ENCODE results near the gene TM9SF2. TPM values are rescaled to one million over a fixed set of nuclear protein-coding genes. Genes with fewer than 3 reads are reported as not detected.

Gene TM9SF2
- total RNA-seq, 1 experiment from 2014 or later = 154 TPM

DNA sequence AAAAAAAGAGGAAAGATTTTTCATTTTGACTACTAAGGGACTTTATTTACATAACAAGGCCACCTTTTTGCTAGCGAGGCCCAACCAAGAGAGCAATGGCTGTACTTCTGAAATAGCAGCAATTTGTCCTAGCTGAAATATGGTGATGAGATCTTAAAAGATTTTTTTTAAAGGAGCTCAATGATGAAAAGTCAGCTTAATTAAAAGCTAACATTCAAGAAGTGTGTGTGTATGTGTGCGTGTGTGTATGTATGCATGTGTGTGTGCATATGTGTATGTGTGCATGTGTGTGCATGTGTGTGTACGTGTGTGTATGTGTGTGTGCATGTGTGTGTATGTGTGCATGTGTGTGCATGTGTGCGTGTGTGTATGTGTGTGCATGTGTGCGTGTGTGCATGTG lies 24.6 kb upstream of the TM9SF2 start:
- no peaks in the 10 kb centered on the region for H3K36me3 ChIP-seq (ENCODE audit: control insufficient read depth, insufficient read depth, low read length)
- ChIA-PET POLR2A (no interaction called here), CTCF (interaction anchor here (0.7 kb wide), 1 partner anchor 30 kb away, joined by 6 read pairs; no protein-coding TSS in a partner anchor)
- no peaks in the 10 kb centered on the region for H3K4me1 ChIP-seq
- no peak for DNase-seq
- no peaks in the 10 kb centered on the region for H3K9me3 ChIP-seq
- TF ChIP-seq, protein P1, sequence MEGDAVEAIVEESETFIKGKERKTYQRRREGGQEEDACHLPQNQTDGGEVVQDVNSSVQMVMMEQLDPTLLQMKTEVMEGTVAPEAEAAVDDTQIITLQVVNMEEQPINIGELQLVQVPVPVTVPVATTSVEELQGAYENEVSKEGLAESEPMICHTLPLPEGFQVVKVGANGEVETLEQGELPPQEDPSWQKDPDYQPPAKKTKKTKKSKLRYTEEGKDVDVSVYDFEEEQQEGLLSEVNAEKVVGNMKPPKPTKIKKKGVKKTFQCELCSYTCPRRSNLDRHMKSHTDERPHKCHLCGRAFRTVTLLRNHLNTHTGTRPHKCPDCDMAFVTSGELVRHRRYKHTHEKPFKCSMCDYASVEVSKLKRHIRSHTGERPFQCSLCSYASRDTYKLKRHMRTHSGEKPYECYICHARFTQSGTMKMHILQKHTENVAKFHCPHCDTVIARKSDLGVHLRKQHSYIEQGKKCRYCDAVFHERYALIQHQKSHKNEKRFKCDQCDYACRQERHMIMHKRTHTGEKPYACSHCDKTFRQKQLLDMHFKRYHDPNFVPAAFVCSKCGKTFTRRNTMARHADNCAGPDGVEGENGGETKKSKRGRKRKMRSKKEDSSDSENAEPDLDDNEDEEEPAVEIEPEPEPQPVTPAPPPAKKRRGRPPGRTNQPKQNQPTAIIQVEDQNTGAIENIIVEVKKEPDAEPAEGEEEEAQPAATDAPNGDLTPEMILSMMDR (IDR thresholded peaks at IDR 0.05; ENCODE audit: insufficient read depth in 1 of 2, low read depth in 1 of 2, low read length in 1 of 2, severe bottlenecking in 1 of 2, unreplicated experiment in 1 of 2) = no peak
- intact Hi-C loops (cut with micrococcal nuclease; ENCODE audit: unreplicated experiment) = no loop called here
- Mint-ChIP-seq H3K27ac (ENCODE audit: unreplicated experiment) (no peak overlapping the region), H3K4me3 (ENCODE audit: unreplicated experiment) (no peak overlapping the region), H3K9me3 (ENCODE audit: unreplicated experiment) (no peaks in the 10 kb centered on the region), H3K36me3 (ENCODE audit: insufficient read depth, unreplicated experiment) (no peaks in the 10 kb centered on the region), H3K4me1 (ENCODE audit: low read depth, unreplicated experiment) (no peaks in the 10 kb centered on the region), H3K27me3 (ENCODE audit: insufficient read depth, unreplicated experiment) (peaks cover 4% of the 10 kb centered on the region)
- H3K4me3 ChIP-seq (ENCODE audit: low read depth, low read length) = no peak overlapping the region
- no peaks in the 10 kb centered on the region for H3K27me3 ChIP-seq (replicated peaks; ENCODE audit: control insufficient read depth, insufficient read depth, low read length)
- BruUV-seq (replicated peaks) = no TSS peak

DNA sequence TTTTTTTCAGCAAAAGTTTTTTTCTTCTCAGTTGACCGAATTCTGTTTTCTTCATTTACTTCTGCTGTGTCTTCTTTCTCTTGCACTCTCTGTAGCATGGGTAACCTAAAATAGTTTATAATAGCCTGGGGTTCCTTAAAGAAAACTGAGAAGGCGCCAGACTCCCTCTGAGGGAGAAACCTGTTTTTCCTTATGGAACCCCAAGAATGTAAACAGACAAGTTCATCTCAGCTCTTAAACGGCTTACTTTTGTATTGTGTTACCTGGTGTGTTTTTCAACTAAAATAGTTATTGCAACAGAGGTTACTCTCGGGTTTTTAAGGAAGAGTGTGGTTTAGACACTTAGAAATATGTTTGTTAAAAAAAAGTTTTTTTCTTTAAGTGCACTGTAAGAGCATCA lies 23.8 kb upstream of the TM9SF2 start:
- no TSS peak for BruUV-seq (replicated peaks)
- H3K4me3 Mint-ChIP-seq (ENCODE audit: unreplicated experiment) = no peak overlapping the region
- CTCF ChIA-PET = no interaction called here

DNA sequence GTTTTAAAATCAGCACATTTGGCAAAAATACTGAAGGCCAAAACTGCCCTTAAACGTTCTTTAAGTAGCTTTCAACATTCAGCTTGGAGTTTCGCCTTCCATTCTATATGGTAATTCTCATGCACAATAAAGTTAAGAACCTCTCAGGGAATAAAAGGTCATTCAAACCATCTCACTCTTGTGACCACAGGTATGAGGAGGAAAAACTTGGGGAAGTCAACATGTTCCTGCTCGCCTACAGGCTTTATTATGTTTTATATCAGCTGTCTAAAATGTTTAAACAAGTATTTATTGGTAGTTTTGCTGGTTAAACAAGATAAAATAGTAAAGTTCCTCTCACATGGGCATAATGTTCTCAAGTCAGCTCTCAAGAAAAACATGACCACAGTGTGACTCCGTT lies 19.9 kb upstream of the TM9SF2 start:
- CTCF ChIA-PET = no interaction called here

More for the DNA sequence above, 23.8 kb upstream of the TM9SF2 start:
- Histone ChIP-seq H3K4me3 (ENCODE audit: low read depth, low read length) (no peak overlapping the region), H3K4me1 (no peaks in the 10 kb centered on the region), H3K9me3 (no peaks in the 10 kb centered on the region), H3K36me3 (ENCODE audit: control insufficient read depth, insufficient read depth, low read length) (no peaks in the 10 kb centered on the region), H3K27me3 (replicated peaks; ENCODE audit: control insufficient read depth, insufficient read depth, low read length) (no peaks in the 10 kb centered on the region)
- Mint-ChIP-seq H3K27me3 (ENCODE audit: insufficient read depth, unreplicated experiment) (no peaks in the 10 kb centered on the region), H3K9me3 (ENCODE audit: unreplicated experiment) (no peaks in the 10 kb centered on the region), H3K36me3 (ENCODE audit: insufficient read depth, unreplicated experiment) (no peaks in the 10 kb centered on the region), H3K4me1 (ENCODE audit: low read depth, unreplicated experiment) (no peaks in the 10 kb centered on the region), H3K27ac (ENCODE audit: unreplicated experiment) (no peak overlapping the region)
- no peak for DNase-seq
- POLR2A ChIA-PET = no interaction called here
- intact Hi-C loops (cut with micrococcal nuclease; ENCODE audit: unreplicated experiment) = no loop called here
- TF ChIP-seq, protein P1 (IDR thresholded peaks at IDR 0.05; ENCODE audit: insufficient read depth in 1 of 2, low read depth in 1 of 2, low read length in 1 of 2, severe bottlenecking in 1 of 2, unreplicated experiment in 1 of 2) = no peak

More for the DNA sequence above, 19.9 kb upstream of the TM9SF2 start:
- no peaks in the 10 kb centered on the region for H3K36me3 Mint-ChIP-seq (ENCODE audit: insufficient read depth, unreplicated experiment)
- H3K4me1 Mint-ChIP-seq (ENCODE audit: low read depth, unreplicated experiment) = no peaks in the 10 kb centered on the region
- H3K36me3 ChIP-seq (ENCODE audit: control insufficient read depth, insufficient read depth, low read length) = no peaks in the 10 kb centered on the region
- no peak overlapping the region for H3K4me3 ChIP-seq (ENCODE audit: low read depth, low read length)
- intact Hi-C loops (cut with micrococcal nuclease; ENCODE audit: unreplicated experiment) = no loop called here
- TF ChIP-seq, protein P1 (IDR thresholded peaks at IDR 0.05; ENCODE audit: insufficient read depth in 1 of 2, low read depth in 1 of 2, low read length in 1 of 2, severe bottlenecking in 1 of 2, unreplicated experiment in 1 of 2) = no peak
- H3K4me1 ChIP-seq = no peaks in the 10 kb centered on the region
- no TSS peak for BruUV-seq (replicated peaks)
- no peaks in the 10 kb centered on the region for H3K27me3 Mint-ChIP-seq (ENCODE audit: insufficient read depth, unreplicated experiment)
- no peak overlapping the region for H3K27ac Mint-ChIP-seq (ENCODE audit: unreplicated experiment)
- H3K27me3 ChIP-seq (replicated peaks; ENCODE audit: control insufficient read depth, insufficient read depth, low read length) = no peaks in the 10 kb centered on the region
- no peaks in the 10 kb centered on the region for H3K9me3 ChIP-seq
- POLR2A ChIA-PET = no interaction called here
- H3K9me3 Mint-ChIP-seq (ENCODE audit: unreplicated experiment) = no peaks in the 10 kb centered on the region
- no peak overlapping the region for H3K4me3 Mint-ChIP-seq (ENCODE audit: unreplicated experiment)
- no peak for DNase-seq

Data from Caco-2 (cell line).